Measurements from ENCODE around the gene DNTT. TPM values are rescaled to one million over a fixed set of nuclear protein-coding genes. Genes with fewer than 3 reads are reported as not detected.

DNTT gene
- total and polyA plus RNA-seq, 2 of the 13 experiments (the other 11 are each of a cell fraction or from before 2014, with no cell fraction given) = not detected

GRCh38 chr10:96371356-96371755 lies 67.1 kb downstream of the DNTT start:
- POLR2A ChIA-PET = no interaction called here
- intact Hi-C loops (cut with micrococcal nuclease; ENCODE audit: unreplicated experiment) = no loop called here

More at GRCh38 chr10:96371356-96371755, 67.1 kb downstream of the DNTT start:
- Histone ChIP-seq H2AFZ (ENCODE audit: low read length) (no peak overlapping the region), H3K4me1 (ENCODE audit: insufficient read depth, low read length) (peaks cover 11% of the 10 kb centered on the region), H3K36me3 (replicated peaks in 1 of 2; ENCODE audit: control insufficient read depth in 1 of 2, insufficient read depth in 2 of 2, low read length in 2 of 2) (no peaks in the 10 kb centered on the region), H3K27me3 (ENCODE audit: control insufficient read depth in 1 of 2, insufficient read depth in 2 of 2, low read length in 2 of 2) (peaks cover 2 to 20% of the 10 kb centered on the region in 2 experiments; a peak in 3 of 5 replicates), H3K79me2 (ENCODE audit: insufficient read depth, low read length) (no peaks in the 10 kb centered on the region), H3K4me2 (ENCODE audit: low read depth, low read length) (no peak overlapping the region), H4K20me1 (ENCODE audit: insufficient read depth, low read length) (no peaks in the 10 kb centered on the region), H3K9me3 (ENCODE audit: low read length) (no peaks in the 10 kb centered on the region), H3K27ac (ENCODE audit: extremely low read length, insufficient read depth, low read length) (no peak overlapping the region), H3K4me3 (replicated peaks in 1 of 3; ENCODE audit: insufficient read depth in 1 of 3, low read depth in 2 of 3, low read length in 3 of 3) (no peak overlapping the region), H3K9ac (ENCODE audit: insufficient read depth, low read depth, low read length) (no peak overlapping the region)
- TF ChIP-seq POGZ (CRISPR knock-in tag; IDR thresholded peaks at IDR 0.05) (no peak), ZBTB10 (CRISPR knock-in tag; IDR thresholded peaks at IDR 0.05; ENCODE audit: borderline replicate concordance) (no peak), RAD21 (CRISPR knock-in tag; IDR thresholded peaks at IDR 0.05) (no peak), SNRNP70 (IDR thresholded peaks at IDR 0.05; ENCODE audit: low read depth, low read length) (no peak), CENPBD1 (CRISPR knock-in tag; IDR thresholded peaks at IDR 0.05; ENCODE audit: borderline replicate concordance, low read depth) (no peak), POLR2AphosphoS2 (IDR thresholded peaks at IDR 0.05; ENCODE audit: low read depth, low read length) (no peak), IRF1 (CRISPR knock-in tag; IDR thresholded peaks at IDR 0.05; ENCODE audit: low read depth) (no peak), MAF1 (CRISPR knock-in tag; IDR thresholded peaks at IDR 0.05; ENCODE audit: borderline replicate concordance) (no peak)
- FAIRE-seq = no peak
- no peak for DNase-seq (ENCODE audit: low spot score)
- BruUV-seq (replicated peaks) = no TSS peak
- WGBS (ENCODE audit: low lambda C conversion rate) = 60% methylated on average over 10 of the region's 11 CpGs
- in situ Hi-C loops (cut with HindIII; ENCODE audit: extremely low pct_ligation_motif_present, low pct_unique_long_range_greater_than_20kb) = no loop called here
- ATAC-seq = no peak
- CTCF ChIA-PET (ENCODE audit: low intra/inter-chr PET ratio, low total read pairs) = interaction anchor here (1.1 to 1.6 kb wide), 2 partner anchors 140 to 354 kb away, joined by 3 read pairs; no protein-coding TSS in a partner anchor
